ENCODE results near the gene POLR3A.

Gene POLR3A

GRCh38 chr10:78049851-78050250 is 20.5 kb upstream of the POLR3A start:
- Mint-ChIP-seq H3K27ac (no peak overlapping the region), H3K27me3 (ENCODE audit: low read depth) (peaks cover 3% of the 10 kb centered on the region), H3K4me3 (no peak overlapping the region), H3K36me3 (ENCODE audit: low read depth) (no peaks in the 10 kb centered on the region), H3K4me1 (peaks cover 14% of the 10 kb centered on the region), H3K9me3 (no peaks in the 10 kb centered on the region)
- no peak for TF ChIP-seq CTCF (IDR thresholded peaks at IDR 0.05; ENCODE audit: unreplicated experiment in 3 of 3)

- peak overlapping the region; percentile 3 to 46 (median 10) for H3K27ac Mint-ChIP-seq
- peak overlapping the region in 1 of 3 experiments; percentile 10 for H3K4me3 Mint-ChIP-seq
- peaks cover 3% of the 10 kb centered on the region for H3K27me3 Mint-ChIP-seq (ENCODE audit: low read depth)
- H3K36me3 Mint-ChIP-seq (ENCODE audit: low read depth): peaks cover 8% of the 10 kb centered on the region
- TF ChIP-seq CTCF (IDR thresholded peaks at IDR 0.05; ENCODE audit: unreplicated experiment in 3 of 3): peak; percentile 80 to 92 (median 90)
- no peaks in the 10 kb centered on the region for H3K9me3 Mint-ChIP-seq
- H3K4me1 Mint-ChIP-seq: peaks cover 39% of the 10 kb centered on the region
Measured at GRCh38 chr10:78047314-78047891, 18.1 kb upstream of the POLR3A start.

DNA sequence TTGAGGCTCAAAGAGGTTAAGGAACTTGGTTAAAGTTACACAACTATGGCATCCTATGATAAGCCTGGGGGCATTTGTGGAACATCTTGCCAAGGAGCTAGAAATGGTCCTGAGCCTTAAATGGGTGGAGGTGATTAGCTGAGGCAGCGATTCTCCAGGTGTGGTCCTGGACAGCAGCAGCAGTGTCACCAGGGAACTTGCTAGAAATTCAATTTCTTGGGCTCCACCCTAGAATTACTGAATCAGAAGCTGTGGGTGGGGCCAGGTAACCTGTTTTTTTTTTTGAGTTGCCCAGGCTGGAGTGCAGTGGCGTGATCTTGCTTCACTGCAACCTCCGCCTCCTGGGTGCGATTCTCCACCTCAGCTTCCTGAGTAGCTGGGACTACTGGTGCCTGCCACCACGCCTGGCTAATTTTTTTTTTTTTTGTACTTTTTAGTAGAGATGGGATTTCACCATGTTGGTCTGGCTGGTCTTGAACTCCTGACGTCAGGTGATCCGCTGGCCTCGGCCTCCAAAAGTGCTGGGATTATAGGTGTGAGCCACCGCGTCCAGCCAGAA is 17.5 kb upstream of the POLR3A start:
- no peak for TF ChIP-seq CTCF (IDR thresholded peaks at IDR 0.05; ENCODE audit: unreplicated experiment in 3 of 3)
- Mint-ChIP-seq H3K9me3 (no peaks in the 10 kb centered on the region), H3K4me1 (peaks cover 45% of the 10 kb centered on the region)

GRCh38 chr10:78045856-78046255 is 16.5 kb upstream of the POLR3A start:
- TF ChIP-seq CTCF (IDR thresholded peaks at IDR 0.05; ENCODE audit: unreplicated experiment in 3 of 3): no peak
- Mint-ChIP-seq H3K36me3 (ENCODE audit: low read depth) (peaks cover 22% of the 10 kb centered on the region), H3K4me3 (no peak overlapping the region), H3K27me3 (ENCODE audit: low read depth) (peaks cover 3% of the 10 kb centered on the region), H3K9me3 (no peaks in the 10 kb centered on the region), H3K27ac (no peak overlapping the region), H3K4me1 (peaks cover 54% of the 10 kb centered on the region)

More for the DNA sequence above, 17.5 kb upstream of the POLR3A start:
- peak overlapping the region in 1 of 3 experiments; percentile 46 for H3K27ac Mint-ChIP-seq
- peaks cover 3% of the 10 kb centered on the region for H3K27me3 Mint-ChIP-seq (ENCODE audit: low read depth)
- peaks cover 13% of the 10 kb centered on the region for H3K36me3 Mint-ChIP-seq (ENCODE audit: low read depth)
- no peak overlapping the region for H3K4me3 Mint-ChIP-seq

DNA sequence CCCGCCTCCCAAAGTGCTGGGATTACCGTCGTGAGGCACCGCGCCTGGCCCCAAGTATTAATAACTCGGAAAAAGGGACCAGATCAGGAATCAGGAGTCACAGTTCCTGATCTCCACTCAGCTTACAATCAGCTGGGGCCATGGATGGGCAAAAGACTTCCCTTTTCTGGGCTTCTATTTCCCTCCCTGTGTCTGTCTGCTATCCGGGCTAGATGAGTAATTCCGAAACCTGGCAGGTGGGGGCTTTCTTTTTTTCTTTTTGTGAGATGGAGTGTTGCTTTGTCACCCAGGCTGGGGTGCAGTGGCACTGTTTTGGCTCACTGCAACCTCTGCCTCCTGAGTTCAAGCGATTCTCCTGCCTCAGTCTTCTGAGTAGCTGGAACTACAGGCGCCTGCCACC is 15.9 kb upstream of the POLR3A start:
- TF ChIP-seq CTCF (IDR thresholded peaks at IDR 0.05; ENCODE audit: unreplicated experiment in 3 of 3): no peak
- Mint-ChIP-seq H3K36me3 (ENCODE audit: low read depth) (peaks cover 27% of the 10 kb centered on the region), H3K9me3 (no peaks in the 10 kb centered on the region), H3K27me3 (ENCODE audit: low read depth) (peaks cover 3% of the 10 kb centered on the region), H3K4me3 (no peak overlapping the region), H3K27ac (no peak overlapping the region), H3K4me1 (peaks cover 58% of the 10 kb centered on the region)

DNA sequence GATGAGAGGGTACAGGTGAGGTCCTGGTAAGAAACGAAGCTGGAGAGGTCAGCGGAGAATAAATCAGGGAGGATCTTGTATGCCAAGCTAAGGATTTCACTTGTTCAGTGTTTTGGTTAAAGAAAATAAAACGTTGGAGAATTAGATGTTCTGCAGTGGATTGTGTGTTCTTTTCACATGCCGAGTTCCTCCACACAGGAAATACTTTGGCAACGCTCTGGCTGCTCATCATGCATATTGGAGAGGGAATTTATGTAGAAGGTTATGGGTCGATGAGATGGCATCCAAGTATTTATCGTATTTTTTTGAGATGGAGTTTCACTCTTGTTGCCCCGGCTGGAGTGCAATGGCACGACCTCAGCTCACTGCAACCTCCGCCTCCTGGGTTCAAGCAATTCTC is 15.4 kb upstream of the POLR3A start:
- Mint-ChIP-seq H3K4me3 (no peak overlapping the region), H3K9me3 (no peaks in the 10 kb centered on the region), H3K27me3 (ENCODE audit: low read depth) (peaks cover 3% of the 10 kb centered on the region), H3K27ac (peak overlapping the region in 2 of 3 experiments; percentile 29 to 44), H3K36me3 (ENCODE audit: low read depth) (peaks cover 31% of the 10 kb centered on the region), H3K4me1 (peaks cover 62% of the 10 kb centered on the region)
- TF ChIP-seq CTCF (IDR thresholded peaks at IDR 0.05; ENCODE audit: unreplicated experiment in 3 of 3): no peak

All from nephron (organoid).